Coronary artery (tissue), 2 donors: Measurements from ENCODE around the gene HIPK2.

Experiments
- DNase-seq: peaks from one replicate; pipeline ENCODE4 v3.0.0-alpha.2; 2017; ENCODE audit warnings: low spot score
- H3K27ac ChIP-seq, 2 donors: fragments of 200-600 bp; sonication (generic); one replicate each; pipeline ENCODE4 v1.5.1; 2016 to 2019
- H3K4me3 ChIP-seq: fragments of 200-600 bp; sonication (generic); 2 replicates; pipeline ENCODE4 v1.5.1; 2016; ENCODE audit warnings: mild to moderate bottlenecking, moderate library complexity
- CTCF ChIP-seq: fragments of 200-600 bp; sonication (generic); IDR thresholded peaks from one replicate; pipeline ENCODE4 v1.5.1; 2019; ENCODE audit warnings: antibody characterized with exemption

Gene HIPK2

DNA sequence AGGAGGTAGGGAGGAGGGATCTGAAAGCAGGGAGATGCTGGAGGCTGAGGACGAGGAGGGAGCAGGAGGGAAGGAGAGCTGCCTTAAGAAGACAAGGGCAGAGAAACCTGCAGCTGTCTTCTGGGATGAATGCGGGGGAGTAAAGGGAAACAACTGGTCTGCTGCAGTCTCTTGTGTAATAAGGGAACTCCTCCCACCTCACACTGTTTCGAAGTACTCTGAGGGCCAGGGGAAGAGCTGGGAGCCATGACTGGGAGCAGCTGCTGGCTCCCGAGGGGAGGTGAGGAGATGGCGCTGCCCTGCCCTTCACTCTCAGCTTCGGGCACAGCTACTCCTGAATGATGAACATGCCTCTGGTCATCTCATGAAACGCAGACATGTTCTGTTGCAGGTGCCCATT lies 189.2 kb downstream of the HIPK2 start:
- Histone ChIP-seq H3K4me3 (no peak overlapping the region), H3K27ac (no peak overlapping the region)
- no peak for TF ChIP-seq CTCF
- no peak for DNase-seq

- no peak for DNase-seq
Measured at GRCh38 chr7:139587535-139587934, 190.3 kb downstream of the HIPK2 start.

DNA sequence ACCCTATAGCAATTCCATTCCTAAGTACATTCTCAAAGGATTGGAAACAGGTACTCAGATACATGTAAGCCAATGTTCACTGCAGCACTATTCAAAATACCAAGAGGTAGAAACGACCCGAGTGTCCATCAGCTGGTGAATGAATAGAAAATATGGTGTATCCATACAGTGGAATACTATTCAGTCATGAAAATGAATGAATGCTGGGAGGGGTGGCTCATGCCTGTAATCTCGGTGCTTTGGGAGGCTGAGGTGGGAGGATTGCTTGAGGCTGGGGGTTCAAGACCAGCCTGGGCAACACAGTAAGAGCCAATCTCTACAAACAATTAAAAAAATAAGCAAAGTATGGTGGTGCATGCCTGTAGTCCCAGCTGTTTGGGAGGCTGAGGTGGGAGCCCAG lies 191.5 kb downstream of the HIPK2 start:
- Histone ChIP-seq H3K27ac (no peak overlapping the region), H3K4me3 (no peak overlapping the region)
- no peak for DNase-seq
- no peak for TF ChIP-seq CTCF

More at GRCh38 chr7:139587535-139587934, 190.3 kb downstream of the HIPK2 start:
- Histone ChIP-seq H3K4me3 (no peak overlapping the region), H3K27ac (no peak overlapping the region)
- TF ChIP-seq CTCF: no peak

DNA sequence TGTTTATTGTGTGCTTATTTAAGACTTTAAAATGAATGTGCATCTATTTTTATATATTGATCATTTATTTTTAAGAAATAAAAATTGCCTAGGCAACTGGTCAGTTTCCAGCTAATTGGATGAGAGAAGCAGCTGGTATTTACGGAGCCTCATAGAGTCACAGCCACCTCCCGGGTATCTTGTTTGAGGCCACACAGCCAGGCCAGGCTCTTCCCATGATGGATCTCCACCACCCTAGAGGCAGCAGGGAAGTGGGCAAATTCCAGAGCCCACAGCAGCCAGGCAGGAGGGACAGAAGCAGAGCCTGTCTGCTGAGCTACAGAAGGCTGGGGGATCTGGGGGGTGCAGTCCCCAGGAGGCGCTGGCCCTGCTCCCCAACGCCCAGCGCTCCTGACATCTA lies 192.8 kb downstream of the HIPK2 start:
- no peak overlapping the region for H3K27ac ChIP-seq
- H3K4me3 ChIP-seq: no peak overlapping the region
- no peak for TF ChIP-seq CTCF
- DNase-seq: no peak

DNA sequence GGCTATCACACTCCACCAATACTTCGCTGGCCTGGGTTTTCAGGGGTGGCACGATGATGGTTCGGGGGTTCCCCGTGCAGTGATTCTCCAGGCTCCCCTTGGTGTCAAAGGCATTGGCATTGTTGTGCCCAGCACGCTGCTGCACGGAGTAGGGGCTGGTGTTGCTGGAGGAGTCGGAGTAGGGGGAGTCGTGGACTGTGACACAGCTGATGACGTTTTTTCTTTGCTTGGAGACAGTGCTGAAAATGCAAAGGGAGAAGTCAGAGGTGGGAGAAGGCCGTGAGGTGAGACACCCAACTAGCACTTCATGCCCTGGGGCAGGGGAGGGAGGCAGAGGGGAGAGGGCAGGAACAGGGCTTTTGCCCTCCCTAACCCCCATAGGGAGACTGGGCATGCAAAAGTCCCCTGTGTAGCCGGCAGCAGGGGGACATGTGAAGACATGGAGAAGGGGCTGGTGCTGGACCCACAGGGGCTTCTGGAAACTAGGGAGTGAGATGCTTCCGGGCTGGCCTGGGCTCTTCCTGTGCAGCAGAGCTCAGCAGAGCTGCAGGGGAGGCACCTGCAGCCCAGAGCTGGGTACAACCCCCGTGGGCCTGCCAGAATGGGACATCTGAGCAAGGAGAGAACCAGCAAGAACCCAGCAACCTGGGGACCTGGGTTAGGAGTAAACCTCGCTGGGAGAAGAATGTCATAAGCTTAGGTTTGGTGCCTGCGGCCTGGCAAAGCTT lies 193.8 kb downstream of the HIPK2 start:
- H3K27ac ChIP-seq: no peak overlapping the region
- no peak overlapping the region for H3K4me3 ChIP-seq
- no peak for DNase-seq
- TF ChIP-seq CTCF: no peak

DNA sequence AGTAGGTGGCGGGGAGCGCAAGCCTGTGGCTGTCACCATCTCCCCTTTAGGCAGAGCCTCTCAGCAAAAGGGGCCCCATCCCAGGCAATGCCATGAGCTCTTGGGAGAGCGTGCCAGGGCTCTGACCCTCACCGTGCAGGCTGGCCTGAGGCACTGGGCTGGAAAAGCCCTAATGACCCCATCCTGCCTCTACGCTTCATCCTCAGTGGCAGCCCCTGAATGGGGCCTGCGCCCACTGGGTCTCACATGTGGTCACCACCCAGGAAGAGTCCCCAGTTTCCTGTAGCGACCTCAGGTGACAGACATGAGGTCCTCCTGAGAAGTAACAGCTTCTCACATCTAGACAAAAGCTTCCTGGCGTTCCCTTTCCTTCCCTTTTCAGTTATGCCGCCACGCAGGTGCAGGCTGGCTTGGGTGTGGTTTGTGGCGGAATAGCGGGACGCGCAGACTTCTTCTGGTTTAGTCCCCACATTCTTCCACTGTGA lies 195.1 kb downstream of the HIPK2 start:
- TF ChIP-seq CTCF: no peak
- no peak overlapping the region for H3K4me3 ChIP-seq
- H3K27ac ChIP-seq: no peak overlapping the region
- DNase-seq: no peak

DNA sequence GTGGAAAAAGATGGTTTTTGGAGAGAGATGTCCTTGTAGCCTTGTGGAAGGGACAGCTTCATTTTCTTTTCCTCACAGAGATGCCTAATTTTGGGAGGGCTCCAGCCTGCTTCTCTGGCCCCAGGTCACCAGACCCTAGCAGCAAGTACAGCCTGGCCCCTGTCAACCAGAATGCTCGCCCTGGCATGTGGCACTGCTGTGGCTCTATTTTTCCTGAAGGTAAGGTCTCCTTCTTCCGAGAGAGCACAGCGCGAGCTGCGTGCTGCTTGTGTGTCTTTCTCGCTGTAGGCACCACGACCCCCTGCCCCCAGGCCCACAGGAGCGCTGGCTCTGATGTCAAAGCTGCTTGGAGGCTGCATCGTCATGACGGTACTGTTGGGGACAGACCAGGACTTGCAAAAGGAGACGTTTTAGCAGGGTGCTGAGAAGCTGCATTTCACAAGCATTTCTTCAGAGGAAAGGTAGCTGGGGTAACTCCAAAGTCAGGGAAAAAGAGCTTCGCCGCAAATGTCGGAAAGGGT lies 195.6 kb downstream of the HIPK2 start:
- H3K4me3 ChIP-seq: no peak overlapping the region
- no peak for DNase-seq
- TF ChIP-seq CTCF: no peak
- no peak overlapping the region for H3K27ac ChIP-seq
